ELR (cell line): Measurements from ENCODE around the gene OSR1.
A peak's percentile ranks its signal among the peaks of the same experiment; 100 is the strongest.

Experiments
- DNase-seq: peaks from one replicate; pipeline ENCODE4 v3.0.0-alpha.2; 2015; ENCODE audit warnings: low read depth

Gene OSR1

GRCh38 chr2:19357402-19358241 is 801 bp downstream of the OSR1 start:
- DNase-seq = peak; percentile 55

- peak; percentile 29 for DNase-seq
These were observed 1.6 kb downstream of the OSR1 start for GRCh38 chr2:19356545-19357401.

GRCh38 chr2:19355931-19356544 is 2.4 kb downstream of the OSR1 start:
- peak; percentile 19 for DNase-seq

- peak; percentile 67 for DNase-seq
These were observed 3.0 kb downstream of the OSR1 start for GRCh38 chr2:19355416-19355821.

GRCh38 chr2:19355014-19355405 is 3.4 kb downstream of the OSR1 start:
- no peak for DNase-seq

- no peak for DNase-seq
These were observed 4.7 kb downstream of the OSR1 start for GRCh38 chr2:19353721-19354050.

- no peak for DNase-seq
These were observed 5.3 kb downstream of the OSR1 start for GRCh38 chr2:19352946-19353720.

GRCh38 chr2:19351899-19352697 is 6.3 kb downstream of the OSR1 start:
- no peak for DNase-seq

GRCh38 chr2:19351499-19351898 is 6.9 kb downstream of the OSR1 start:
- no peak for DNase-seq

GRCh38 chr2:19350678-19351401 is 7.6 kb downstream of the OSR1 start:
- no peak for DNase-seq

GRCh38 chr2:19349911-19350677 is 8.3 kb downstream of the OSR1 start:
- DNase-seq = no peak

- no peak for DNase-seq
These were observed 9.7 kb downstream of the OSR1 start for GRCh38 chr2:19348692-19349091.

- DNase-seq = peak; percentile 94
These were observed 10.5 kb downstream of the OSR1 start for GRCh38 chr2:19347619-19348562.

GRCh38 chr2:19346983-19347618 is 11.3 kb downstream of the OSR1 start:
- no peak for DNase-seq

GRCh38 chr2:19337742-19338141 is 20.7 kb downstream of the OSR1 start:
- no peak for DNase-seq

- DNase-seq = no peak
These were observed 21.2 kb downstream of the OSR1 start for GRCh38 chr2:19337202-19337601.

GRCh38 chr2:19336781-19337180 is 21.6 kb downstream of the OSR1 start:
- no peak for DNase-seq

- DNase-seq = no peak
These were observed 25.9 kb downstream of the OSR1 start for GRCh38 chr2:19332503-19332902.
